GM23248 (cell line): Measurements from ENCODE around the gene TULP3. TPM values are rescaled to one million over a fixed set of nuclear protein-coding genes. Genes with fewer than 3 reads are reported as not detected.

Experiments
- DNase-seq: peaks from one replicate; pipeline ENCODE4 v3.0.0-alpha.2; 2015
- H2AFZ ChIP-seq: fragments of 200-600 bp; sonication (generic); 2 replicates; pipeline ENCODE4 v1.6.1; 2016; ENCODE audit warnings: antibody characterized with exemption
- H3F3A ChIP-seq: fragments of 200-600 bp; sonication (generic); 2 replicates; pipeline ENCODE4 v1.6.1; 2016; ENCODE audit warnings: mild to moderate bottlenecking, antibody characterized with exemption, mixed run types; ENCODE audit not compliant: insufficient read depth
- H3K27ac ChIP-seq: fragments of 200-600 bp; sonication (generic); 2 replicates; pipeline ENCODE4 v1.5.1; 2016; ENCODE audit warnings: mild to moderate bottlenecking
- H3K27me3 ChIP-seq: fragments of 200-600 bp; sonication (generic); replicated peaks from 2 replicates; pipeline ENCODE4 v1.6.1; 2016; ENCODE audit warnings: mild to moderate bottlenecking; ENCODE audit not compliant: insufficient read depth
- H3K36me3 ChIP-seq: fragments of 200-600 bp; sonication (generic); 2 replicates; pipeline ENCODE4 v1.6.1; 2016; ENCODE audit warnings: low read depth, mild to moderate bottlenecking
- H3K4me1 ChIP-seq: fragments of 200-600 bp; sonication (generic); 2 replicates; pipeline ENCODE4 v1.6.1; 2016; ENCODE audit warnings: mild to moderate bottlenecking; ENCODE audit not compliant: insufficient read depth
- H3K4me2 ChIP-seq: fragments of 200-600 bp; sonication (generic); one replicate; pipeline ENCODE4 v1.6.1; 2016; ENCODE audit warnings: mild to moderate bottlenecking; ENCODE audit not compliant: unreplicated experiment
- H3K4me3 ChIP-seq: fragments of 200-600 bp; sonication (generic); 2 replicates; pipeline ENCODE4 v1.5.1; 2016; ENCODE audit warnings: mild to moderate bottlenecking
- H3K79me2 ChIP-seq: fragments of 200-600 bp; sonication (generic); 2 replicates; pipeline ENCODE4 v1.6.1; 2016; ENCODE audit warnings: mild to moderate bottlenecking; ENCODE audit not compliant: insufficient read depth
- H3K9ac ChIP-seq: fragments of 200-600 bp; sonication (generic); 2 replicates; pipeline ENCODE4 v1.6.1; 2016; ENCODE audit warnings: mild to moderate bottlenecking
- H3K9me2 ChIP-seq: fragments of 200-600 bp; sonication (generic); 2 replicates; pipeline ENCODE4 v1.6.1; 2016; ENCODE audit warnings: mixed run types, mild to moderate bottlenecking, moderate library complexity; ENCODE audit not compliant: insufficient read depth
- H3K9me3 ChIP-seq: fragments of 200-600 bp; sonication (generic); one replicate; pipeline ENCODE4 v1.6.1; 2017; ENCODE audit warnings: low read depth
- H4K20me1 ChIP-seq: fragments of 200-600 bp; sonication (generic); 2 replicates; pipeline ENCODE4 v1.6.0; 2016; ENCODE audit not compliant: insufficient read depth
- EZH2 ChIP-seq: fragments of 200-600 bp; sonication (generic); IDR thresholded peaks from 2 replicates; pipeline ENCODE4 v1.6.1; 2018; ENCODE audit warnings: antibody characterized with exemption, mild to moderate bottlenecking; ENCODE audit not compliant: insufficient read depth, poor library complexity, severe bottlenecking
- EZH2phosphoT487 ChIP-seq: fragments of 200-600 bp; sonication (generic); IDR thresholded peaks from 2 replicates; pipeline ENCODE4 v1.6.1; 2018; ENCODE audit warnings: antibody characterized with exemption, moderate library complexity, mild to moderate bottlenecking, low read depth; ENCODE audit not compliant: insufficient read depth
- WGBS, 2 experiments: methylation state at CpG; one replicate each; pipeline ENCODE4 v1.1.6; 2015 to 2017; ENCODE audit warnings: low lambda C conversion rate in 2 of 2, low coverage in 1 of 2; ENCODE audit errors: missing lambda C conversion rate in 2 of 2; 5-methylcytosine and 5-hydroxymethylcytosine counted together
- in situ Hi-C: fragments of 300-500 bp; cut with MboI; formaldehyde crosslinking; loops from 2 replicates; pipeline ENCODE4 v1.15.0; 2020
- polyA plus RNA-seq: library from polyadenylated mRNA; unstranded; fragments of >200 nt; fragmentation: Nextera tagmentation; extraction: Ambion mirVana; gene quantifications from 2 replicates; pipeline ENCODE4 v1.2.1, GENCODE V29; 2016
- total RNA-seq: library from RNA; depleted of rRNA; stranded (reverse); fragments of >200 nt; shearing (Covaris generic); gene quantifications from 2 replicates; pipeline ENCODE4 v1.2.3, GENCODE V29; 2014

The TULP3 gene
- total and polyA plus RNA-seq, 2 experiments from 2014 or later = 42.6 to 47.0 TPM

- in situ Hi-C loops = no loop called here
- WGBS, 2 experiments = 1 to 4% methylated on average over 10 to 12 of the region's 12 CpGs
Measured at GRCh38 chr12:2892246-2892645, 1.6 kb downstream of the TULP3 start.

GRCh38 chr12:2893007-2893406, 2.3 kb downstream of the TULP3 start:
- Histone ChIP-seq H3K36me3 (no peaks in the 10 kb centered on the region), H3K9me3 (no peaks in the 10 kb centered on the region), H3K79me2 (peaks cover 56% of the 10 kb centered on the region), H4K20me1 (no peaks in the 10 kb centered on the region), H2AFZ (no peak overlapping the region), H3K4me1 (peaks cover 22% of the 10 kb centered on the region), H3K27ac (peak overlapping the region; percentile 92), H3K4me2 (peak overlapping the region; percentile 83), H3K4me3 (peak overlapping the region; percentile 86; the same call in 1 of the 2 replicates), H3F3A (peaks cover 30% of the 10 kb centered on the region), H3K27me3 (no peaks in the 10 kb centered on the region), H3K9ac (peak overlapping the region; percentile 95), H3K9me2 (no peaks in the 10 kb centered on the region)
- TF ChIP-seq EZH2phosphoT487 = no peak
- no peak for TF ChIP-seq EZH2
- peak; percentile 93 for DNase-seq
- in situ Hi-C loops = no loop called here
- WGBS, 2 experiments = 21 to 24% methylated on average over 8 of the region's 8 CpGs

More at GRCh38 chr12:2892246-2892645, 1.6 kb downstream of the TULP3 start:
- Histone ChIP-seq H3K27ac (peak overlapping the region; percentile 92), H2AFZ (no peak overlapping the region), H3K36me3 (no peaks in the 10 kb centered on the region), H3K9me2 (no peaks in the 10 kb centered on the region), H3F3A (peaks cover 30% of the 10 kb centered on the region), H3K9me3 (no peaks in the 10 kb centered on the region), H4K20me1 (no peaks in the 10 kb centered on the region), H3K27me3 (no peaks in the 10 kb centered on the region), H3K4me1 (peaks cover 22% of the 10 kb centered on the region), H3K79me2 (peaks cover 49% of the 10 kb centered on the region), H3K4me3 (peak overlapping the region; percentile 86), H3K4me2 (peak overlapping the region; percentile 83), H3K9ac (peak overlapping the region; percentile 95)
- DNase-seq = peak; percentile 65
- TF ChIP-seq EZH2phosphoT487 (no peak), EZH2 (no peak)

- H2AFZ ChIP-seq = no peak overlapping the region
- H3K36me3 ChIP-seq = no peaks in the 10 kb centered on the region
- no peaks in the 10 kb centered on the region for H3K27me3 ChIP-seq
- no peaks in the 10 kb centered on the region for H3K9me2 ChIP-seq
- no peaks in the 10 kb centered on the region for H3K9me3 ChIP-seq
- peaks cover 22% of the 10 kb centered on the region for H3F3A ChIP-seq
- no peak for TF ChIP-seq EZH2phosphoT487
- no peak for TF ChIP-seq EZH2
- peaks cover 77% of the 10 kb centered on the region for H3K79me2 ChIP-seq
- in situ Hi-C loops = no loop called here
- peaks cover 22% of the 10 kb centered on the region for H3K4me1 ChIP-seq
- H4K20me1 ChIP-seq = no peaks in the 10 kb centered on the region
- DNase-seq = peak; percentile 46
- H3K4me2 ChIP-seq = peak overlapping the region; percentile 21
- 0 out of 2 replicates have a peak overlapping the region, but pooled peaks have one; percentile 4 for H3K4me3 ChIP-seq
- peak overlapping the region; percentile 52 for H3K27ac ChIP-seq
- peak overlapping the region; percentile 13; the same call in 1 of the 2 replicates for H3K9ac ChIP-seq
- WGBS, 2 experiments = 6 to 16% methylated on average over 2 of the region's 2 CpGs
Measured at GRCh38 chr12:2895051-2895451, 4.4 kb downstream of the TULP3 start.

- Histone ChIP-seq H3K9me2 (no peaks in the 10 kb centered on the region), H3K27me3 (no peaks in the 10 kb centered on the region), H3K4me1 (peaks cover 22% of the 10 kb centered on the region), H3F3A (peaks cover 22% of the 10 kb centered on the region), H3K79me2 (peaks cover 81% of the 10 kb centered on the region), H2AFZ (no peak overlapping the region), H4K20me1 (no peaks in the 10 kb centered on the region), H3K4me3 (0 out of 2 replicates have a peak overlapping the region, but pooled peaks have one; percentile 4), H3K36me3 (no peaks in the 10 kb centered on the region), H3K9me3 (no peaks in the 10 kb centered on the region), H3K4me2 (peak overlapping the region; percentile 21), H3K9ac (no peak overlapping the region; the same call in 1 of the 2 replicates), H3K27ac (peak overlapping the region; percentile 52)
- in situ Hi-C loops = no loop called here
- no peak for TF ChIP-seq EZH2
- no peak for TF ChIP-seq EZH2phosphoT487
- WGBS, 2 experiments = 37 to 43% methylated on average over 2 of the region's 2 CpGs
- peak; percentile 33 for DNase-seq
Measured at GRCh38 chr12:2895511-2895910, 4.8 kb downstream of the TULP3 start.
